Suprapubic skin (tissue), 3 donors: Measurements from ENCODE around the gene ZFYVE26.

Experiments used
- POLR2A ChIP-seq, 2 donors: fragments of 450-650 bp; IDR thresholded peaks; one replicate each; pipeline ENCODE4 v1.6.1; 2017; ENCODE audit warnings: antibody characterized with exemption in 2 of 2, mild to moderate bottlenecking in 2 of 2, moderate library complexity in 2 of 2
- TF ChIP-seq, protein P1 (sequence below), 2 donors: fragments of 200-600 bp in 1 of 2; fragments of 450-650 bp in 1 of 2; sonication (generic) in 1 of 2; IDR thresholded peaks; one replicate each; pipeline ENCODE4 v1.5.1; 2016 to 2019; ENCODE audit warnings: antibody characterized with exemption in 2 of 2, mild to moderate bottlenecking in 1 of 2, moderate library complexity in 1 of 2

DNA sequence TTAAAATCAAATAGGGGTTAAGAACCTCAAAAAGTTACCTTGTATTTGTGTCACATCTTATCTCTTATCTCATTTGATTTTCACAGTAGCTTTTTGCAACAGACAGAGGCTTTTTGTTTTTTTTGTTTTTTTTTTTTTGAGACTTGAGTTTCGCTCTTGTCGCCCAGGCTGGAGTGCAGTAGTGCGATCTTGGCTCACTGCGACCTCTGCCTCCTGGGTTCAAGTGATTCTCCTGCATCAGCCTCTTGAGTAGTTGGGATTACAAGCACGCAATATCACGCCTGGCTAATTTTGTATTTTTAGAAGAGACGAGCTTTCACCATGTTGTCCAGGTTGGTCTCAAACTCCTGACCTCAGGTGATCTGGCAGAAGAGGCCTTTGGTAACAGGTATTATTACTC, 89.0 kb downstream of the ZFYVE26 start:
- TF ChIP-seq POLR2A (IDR thresholded peaks at IDR 0.05) = no peak
- TF ChIP-seq, protein P1, sequence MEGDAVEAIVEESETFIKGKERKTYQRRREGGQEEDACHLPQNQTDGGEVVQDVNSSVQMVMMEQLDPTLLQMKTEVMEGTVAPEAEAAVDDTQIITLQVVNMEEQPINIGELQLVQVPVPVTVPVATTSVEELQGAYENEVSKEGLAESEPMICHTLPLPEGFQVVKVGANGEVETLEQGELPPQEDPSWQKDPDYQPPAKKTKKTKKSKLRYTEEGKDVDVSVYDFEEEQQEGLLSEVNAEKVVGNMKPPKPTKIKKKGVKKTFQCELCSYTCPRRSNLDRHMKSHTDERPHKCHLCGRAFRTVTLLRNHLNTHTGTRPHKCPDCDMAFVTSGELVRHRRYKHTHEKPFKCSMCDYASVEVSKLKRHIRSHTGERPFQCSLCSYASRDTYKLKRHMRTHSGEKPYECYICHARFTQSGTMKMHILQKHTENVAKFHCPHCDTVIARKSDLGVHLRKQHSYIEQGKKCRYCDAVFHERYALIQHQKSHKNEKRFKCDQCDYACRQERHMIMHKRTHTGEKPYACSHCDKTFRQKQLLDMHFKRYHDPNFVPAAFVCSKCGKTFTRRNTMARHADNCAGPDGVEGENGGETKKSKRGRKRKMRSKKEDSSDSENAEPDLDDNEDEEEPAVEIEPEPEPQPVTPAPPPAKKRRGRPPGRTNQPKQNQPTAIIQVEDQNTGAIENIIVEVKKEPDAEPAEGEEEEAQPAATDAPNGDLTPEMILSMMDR (IDR thresholded peaks at IDR 0.05) = no peak
